HL-60 (cell line): Measurements from ENCODE around the gene CIB2.

Source experiments
- DNase-seq, 2 experiments: peaks; one replicate each; pipeline ENCODE4 v3.0.0-alpha.2; 2010 to 2020; ENCODE audit warnings: low read depth in 1 of 2, low spot score in 1 of 2
- H3K27ac ChIP-seq: fragments of 250-450 bp; sonication (Bioruptor Pico); replicated peaks from 2 replicates; pipeline ENCODE4 v1.5.1; 2020; ENCODE audit warnings: mild to moderate bottlenecking, moderate library complexity
- H3K27me3 ChIP-seq: fragments of 250-450 bp; sonication (Bioruptor Pico); 2 replicates; pipeline ENCODE4 v1.5.1; 2021; ENCODE audit warnings: mild to moderate bottlenecking, moderate library complexity; ENCODE audit not compliant: insufficient read depth, poor library complexity, severe bottlenecking
- H3K4me3 ChIP-seq: replicated peaks from 2 replicates; pipeline ENCODE4 v1.5.1; 2011; ENCODE audit warnings: mild to moderate bottlenecking, control low read depth, low read length; ENCODE audit not compliant: insufficient read depth
- CTCF ChIP-seq: IDR thresholded peaks from one replicate; pipeline ENCODE4 v1.5.1; 2011; ENCODE audit warnings: low read length, control low read depth, inconsistent platforms; ENCODE audit not compliant: insufficient read depth
- GABPA ChIP-seq: IDR thresholded peaks from 2 replicates; pipeline ENCODE4 v1.6.1; 2012; ENCODE audit warnings: low read depth
- POLR2AphosphoS5 ChIP-seq: IDR thresholded peaks from 2 replicates; pipeline ENCODE4 v1.6.1; 2012; ENCODE audit warnings: low read depth
- REST ChIP-seq: IDR thresholded peaks from 2 replicates; pipeline ENCODE4 v1.6.1; 2012; ENCODE audit warnings: low read depth; ENCODE audit not compliant: insufficient replicate concordance
- SPI1 ChIP-seq: IDR thresholded peaks from 2 replicates; pipeline ENCODE4 v1.6.1; 2012; ENCODE audit warnings: low read depth, mild to moderate bottlenecking, borderline replicate concordance

Gene CIB2

DNA sequence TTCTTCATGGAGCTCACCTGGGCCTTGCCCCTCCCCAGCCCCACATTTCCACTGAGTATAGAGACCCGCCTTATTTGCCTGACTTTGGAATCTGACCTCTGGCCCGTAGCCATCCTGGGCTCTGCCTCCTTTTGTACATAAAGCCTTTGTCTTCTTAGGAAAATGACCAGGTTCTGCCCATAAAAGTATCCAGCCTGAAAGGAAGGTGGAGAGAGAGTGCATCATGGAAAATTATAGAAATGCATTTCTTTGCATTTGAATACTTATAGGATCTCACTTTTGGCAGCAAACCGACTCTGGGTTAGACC, 42.5 kb downstream of the CIB2 start:
- Histone ChIP-seq H3K27me3 (no peaks in the 10 kb centered on the region), H3K4me3 (no peak overlapping the region), H3K27ac (no peak overlapping the region)
- TF ChIP-seq CTCF, result no peak
- no peak for TF ChIP-seq REST
- no peak for TF ChIP-seq SPI1
- no peak for TF ChIP-seq GABPA
- no peak for TF ChIP-seq POLR2AphosphoS5
- no peak for DNase-seq

- no peak overlapping the region for H3K4me3 ChIP-seq
- DNase-seq, result no peak
- no peak for TF ChIP-seq POLR2AphosphoS5
- no peak for TF ChIP-seq REST
- TF ChIP-seq GABPA, result no peak
- no peak for TF ChIP-seq CTCF
- TF ChIP-seq SPI1, result no peak
- no peak overlapping the region for H3K27ac ChIP-seq
- no peaks in the 10 kb centered on the region for H3K27me3 ChIP-seq
Measured at GRCh38 chr15:78087951-78088772, 43.1 kb downstream of the CIB2 start.

GRCh38 chr15:78085928-78086327, 45.3 kb downstream of the CIB2 start:
- no peaks in the 10 kb centered on the region for H3K27me3 ChIP-seq
- no peak for TF ChIP-seq POLR2AphosphoS5
- TF ChIP-seq GABPA, result no peak
- no peak for TF ChIP-seq CTCF
- no peak for TF ChIP-seq REST
- no peak for TF ChIP-seq SPI1
- H3K4me3 ChIP-seq, result no peak overlapping the region
- H3K27ac ChIP-seq, result no peak overlapping the region
- no peak for DNase-seq
